Activated CD4-positive, alpha-beta T cell treated with anti-CD3 and anti-CD28 coated beads, Interleukin-2, amount 10 ng/mL, durations not matched to agents 7 days and 5 days (primary cell): ENCODE data around the gene XKR7. TPM values are rescaled to one million over a fixed set of nuclear protein-coding genes. Genes with fewer than 3 reads are reported as not detected.

Source experiments
- CTCF ChIA-PET: fragments of 350-600 bp; sonication (Branson Sonifier 250); formaldehyde crosslinking; loops from one replicate; lab custom pipeline; 2021; ENCODE audit warnings: antibody characterized with exemption; lab: Charles Lee
- POLR2A ChIA-PET: fragments of 350-600 bp; sonication (Branson Sonifier 250); formaldehyde crosslinking; loops from one replicate; lab custom pipeline; 2021; ENCODE audit warnings: antibody characterized with exemption; lab: Charles Lee
- DNase-seq: peaks from one replicate; pipeline ENCODE4 v3.0.0-alpha.2; 2020
- H3K27ac Mint-ChIP-seq: one replicate; pipeline ENCODE4 v1.8.0; 2021; ENCODE audit warnings: mild to moderate bottlenecking, moderate library complexity, mixed read lengths
- H3K27me3 Mint-ChIP-seq: one replicate; pipeline ENCODE4 v1.8.0; 2021; ENCODE audit warnings: mixed read lengths
- H3K36me3 Mint-ChIP-seq: one replicate; pipeline ENCODE4 v1.8.0; 2021; ENCODE audit warnings: low read depth, mixed read lengths
- H3K4me1 Mint-ChIP-seq: one replicate; pipeline ENCODE4 v1.8.0; 2021; ENCODE audit warnings: mixed read lengths
- H3K4me3 Mint-ChIP-seq: one replicate; pipeline ENCODE4 v1.8.0; 2021; ENCODE audit warnings: mild to moderate bottlenecking, moderate library complexity, mixed read lengths
- H3K9me3 Mint-ChIP-seq: one replicate; pipeline ENCODE4 v1.8.0; 2021; ENCODE audit warnings: mixed read lengths
- total RNA-seq, 2 experiments: library from RNA; stranded (reverse); gene quantifications; one replicate each; pipeline ENCODE4 v1.2.3, GENCODE V29; 2021

Gene XKR7
- total RNA-seq, 2 experiments from 2014 or later, result 0.05 TPM; not detected in 1

- no peaks in the 10 kb centered on the region for H3K4me1 Mint-ChIP-seq
- no peak overlapping the region for H3K4me3 Mint-ChIP-seq
- ChIA-PET CTCF (interaction anchor here (0.8 kb wide), 1 partner anchor 201 kb away, joined by 3 read pairs; no protein-coding TSS in a partner anchor), POLR2A (no interaction called here)
- no peak for DNase-seq
- H3K9me3 Mint-ChIP-seq, result no peaks in the 10 kb centered on the region
- peaks cover 25% of the 10 kb centered on the region for H3K27me3 Mint-ChIP-seq
- H3K36me3 Mint-ChIP-seq, result no peaks in the 10 kb centered on the region
- no peak overlapping the region for H3K27ac Mint-ChIP-seq
These were observed 22.8 kb downstream of the XKR7 start for GRCh38 chr20:31990641-31991338.

GRCh38 chr20:31991339-31991705 is 23.4 kb downstream of the XKR7 start:
- H3K27ac Mint-ChIP-seq, result no peak overlapping the region
- POLR2A ChIA-PET, result no interaction called here
- no peak overlapping the region for H3K4me3 Mint-ChIP-seq
- no peaks in the 10 kb centered on the region for H3K9me3 Mint-ChIP-seq
- DNase-seq, result no peak
- no peaks in the 10 kb centered on the region for H3K36me3 Mint-ChIP-seq
- H3K27me3 Mint-ChIP-seq, result peaks cover 29% of the 10 kb centered on the region
- CTCF ChIA-PET, result interaction anchor here (0.8 kb wide), 1 partner anchor 202 kb away, joined by 3 read pairs; no protein-coding TSS in a partner anchor
- H3K4me1 Mint-ChIP-seq, result no peaks in the 10 kb centered on the region

GRCh38 chr20:31992086-31992485 is 24.1 kb downstream of the XKR7 start:
- H3K36me3 Mint-ChIP-seq, result no peaks in the 10 kb centered on the region
- H3K27me3 Mint-ChIP-seq, result peaks cover 29% of the 10 kb centered on the region
- H3K27ac Mint-ChIP-seq, result no peak overlapping the region
- no peak overlapping the region for H3K4me3 Mint-ChIP-seq
- no peak for DNase-seq
- H3K9me3 Mint-ChIP-seq, result no peaks in the 10 kb centered on the region
- ChIA-PET CTCF (interaction anchor here (1.2 kb wide), 1 partner anchor 16 kb away, joined by 5 read pairs; no protein-coding TSS in a partner anchor), POLR2A (no interaction called here)
- no peaks in the 10 kb centered on the region for H3K4me1 Mint-ChIP-seq

DNA sequence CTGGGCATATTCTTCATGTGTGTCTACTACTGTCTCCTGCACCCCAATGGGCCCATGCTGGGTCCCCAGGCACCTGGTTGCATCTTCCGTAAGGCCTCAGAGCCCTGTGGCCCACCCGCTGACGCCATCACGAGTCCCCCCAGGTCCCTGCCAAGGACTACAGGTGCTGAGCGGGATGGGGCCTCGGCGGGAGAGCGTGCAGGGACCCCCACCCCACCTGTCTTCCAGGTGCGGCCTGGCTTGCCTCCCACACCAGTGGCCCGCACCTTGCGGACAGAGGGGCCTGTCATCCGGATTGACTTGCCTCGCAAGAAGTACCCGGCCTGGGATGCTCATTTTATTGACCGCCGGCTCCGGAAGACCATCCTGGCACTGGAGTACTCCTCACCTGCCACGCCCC is 29.0 kb downstream of the XKR7 start:
- Mint-ChIP-seq H3K4me1 (no peaks in the 10 kb centered on the region), H3K4me3 (no peak overlapping the region), H3K27me3 (peaks cover 29% of the 10 kb centered on the region), H3K27ac (no peak overlapping the region), H3K36me3 (no peaks in the 10 kb centered on the region), H3K9me3 (no peaks in the 10 kb centered on the region)
- POLR2A ChIA-PET, result no interaction called here
- CTCF ChIA-PET, result interaction anchor here (1.3 kb wide), 1 partner anchor 35 kb away, joined by 5 read pairs; no protein-coding TSS in a partner anchor
- DNase-seq, result no peak

DNA sequence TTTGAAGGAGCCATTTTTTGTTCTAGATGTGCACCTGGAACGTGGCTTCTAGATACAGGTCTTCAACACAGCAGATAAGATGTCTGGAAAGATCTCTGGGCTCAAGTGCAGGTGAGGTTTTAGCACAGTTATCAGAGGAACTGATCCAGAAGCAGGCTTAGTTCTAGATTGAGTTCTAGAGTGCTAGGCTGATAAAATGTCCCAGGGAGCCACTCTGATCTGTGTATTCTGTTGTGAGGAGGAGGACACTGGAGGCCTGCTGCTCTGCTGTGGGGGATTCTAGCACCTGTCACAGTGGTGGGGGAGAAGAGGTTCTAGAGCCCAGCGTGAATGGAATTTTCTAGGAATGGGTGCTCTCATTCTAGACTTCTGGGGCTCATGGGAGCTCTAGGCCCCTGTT is 30.3 kb downstream of the XKR7 start:
- Mint-ChIP-seq H3K4me3 (no peak overlapping the region), H3K27me3 (peaks cover 25% of the 10 kb centered on the region), H3K9me3 (no peaks in the 10 kb centered on the region), H3K36me3 (no peaks in the 10 kb centered on the region), H3K4me1 (no peaks in the 10 kb centered on the region), H3K27ac (no peak overlapping the region)
- ChIA-PET POLR2A (no interaction called here), CTCF (no interaction called here)
- DNase-seq, result no peak

GRCh38 chr20:32003325-32003724 is 35.4 kb downstream of the XKR7 start:
- no peaks in the 10 kb centered on the region for H3K9me3 Mint-ChIP-seq
- no peak for DNase-seq
- H3K4me1 Mint-ChIP-seq, result peaks cover 7% of the 10 kb centered on the region
- POLR2A ChIA-PET, result no interaction called here
- H3K27me3 Mint-ChIP-seq, result peaks cover 2% of the 10 kb centered on the region
- H3K36me3 Mint-ChIP-seq, result no peaks in the 10 kb centered on the region
- CTCF ChIA-PET, result no interaction called here
- H3K4me3 Mint-ChIP-seq, result no peak overlapping the region
- H3K27ac Mint-ChIP-seq, result no peak overlapping the region

DNA sequence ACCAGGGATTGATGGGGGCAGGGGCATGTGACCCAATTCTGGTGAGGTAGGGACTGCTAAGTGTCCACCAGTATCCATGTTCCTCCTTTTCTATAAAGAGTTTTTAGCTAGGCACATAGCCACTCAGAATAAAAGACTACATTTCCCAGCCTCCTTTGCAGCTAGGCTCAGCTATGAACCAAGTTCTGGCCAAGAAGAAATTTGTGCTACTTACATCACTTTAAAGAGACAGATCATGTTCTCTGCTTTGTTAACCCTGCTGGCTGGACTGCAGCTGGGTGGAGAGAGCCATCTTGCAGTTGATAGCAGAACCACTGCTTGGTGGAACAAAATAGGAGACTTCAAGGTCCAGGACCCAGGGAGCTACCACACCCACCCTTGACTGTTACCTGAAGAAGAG is 37.0 kb downstream of the XKR7 start:
- H3K4me3 Mint-ChIP-seq, result no peak overlapping the region
- H3K4me1 Mint-ChIP-seq, result peaks cover 10% of the 10 kb centered on the region
- POLR2A ChIA-PET, result no interaction called here
- no peaks in the 10 kb centered on the region for H3K36me3 Mint-ChIP-seq
- no peaks in the 10 kb centered on the region for H3K9me3 Mint-ChIP-seq
- H3K27ac Mint-ChIP-seq, result no peak overlapping the region
- H3K27me3 Mint-ChIP-seq, result peaks cover 6% of the 10 kb centered on the region
- CTCF ChIA-PET, result no interaction called here
- no peak for DNase-seq

DNA sequence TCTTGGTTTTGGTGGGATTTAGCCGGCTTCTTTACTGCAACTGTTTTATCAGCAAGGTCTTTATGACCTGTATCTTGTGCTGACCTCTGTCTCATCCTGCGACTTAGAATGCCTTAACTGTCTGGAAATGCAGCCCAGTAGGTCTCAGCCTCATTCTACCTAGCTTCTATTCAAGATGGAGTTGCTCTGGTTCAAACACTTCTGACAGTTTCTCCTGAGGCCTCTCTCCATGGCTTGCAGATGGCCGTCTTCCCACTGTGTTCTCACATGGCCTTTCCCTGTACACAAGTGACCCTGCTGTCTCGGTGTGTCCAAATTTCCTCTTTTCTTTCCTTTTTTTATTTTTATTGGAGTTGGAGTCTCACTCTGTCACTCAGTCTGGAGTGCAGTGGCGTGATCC is 38.1 kb downstream of the XKR7 start:
- Mint-ChIP-seq H3K27ac (no peak overlapping the region), H3K9me3 (no peaks in the 10 kb centered on the region), H3K27me3 (peaks cover 6% of the 10 kb centered on the region), H3K36me3 (no peaks in the 10 kb centered on the region), H3K4me1 (peaks cover 10% of the 10 kb centered on the region), H3K4me3 (no peak overlapping the region)
- DNase-seq, result no peak
- ChIA-PET CTCF (no interaction called here), POLR2A (interaction anchor here (0.6 kb wide), 1 partner anchor 42 kb away, joined by 4 read pairs; no protein-coding TSS in a partner anchor)

DNA sequence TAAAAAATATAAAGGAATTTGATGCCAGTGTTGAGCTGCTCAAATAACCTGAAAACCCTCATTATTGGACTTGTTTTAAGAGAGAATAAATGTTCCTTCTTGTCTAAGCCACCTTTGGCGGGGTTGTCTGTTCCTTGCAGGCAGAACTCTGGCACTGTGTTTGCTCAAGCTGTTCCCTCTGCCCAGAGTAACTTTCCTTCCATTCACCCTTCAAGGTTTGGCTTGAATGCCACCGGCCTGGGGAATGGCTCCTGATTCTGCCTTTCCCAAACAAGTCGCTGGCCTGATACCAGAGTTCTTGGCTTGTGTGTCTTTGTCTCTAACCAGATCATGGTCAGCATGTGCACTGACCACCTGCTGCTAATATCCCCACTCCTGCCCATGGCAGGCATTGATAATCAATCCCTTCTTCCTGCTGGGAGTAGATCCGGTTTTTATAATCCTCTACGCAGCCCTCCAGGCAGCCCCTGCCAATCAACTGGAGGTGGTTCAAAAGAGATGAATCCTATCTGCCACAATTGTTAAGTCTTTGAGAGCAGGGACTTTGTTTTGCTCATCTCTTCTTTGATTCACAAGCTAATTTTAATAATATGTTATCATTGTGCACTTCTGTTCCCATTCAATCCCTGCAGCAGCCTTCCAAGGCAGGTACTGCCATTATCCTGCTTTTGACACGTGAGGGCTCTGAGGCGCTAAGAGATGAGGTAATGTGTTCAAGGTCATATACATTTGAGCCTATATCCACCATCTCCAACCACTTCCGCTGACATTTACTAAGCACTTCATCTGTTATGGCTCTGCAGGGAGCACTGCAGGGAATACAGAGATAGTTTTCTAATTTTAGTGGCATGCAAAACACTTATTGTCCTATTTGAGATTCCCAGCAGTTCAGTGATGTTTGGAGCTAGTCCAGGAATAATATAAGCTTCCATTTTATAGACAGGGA is 39.2 kb downstream of the XKR7 start:
- POLR2A ChIA-PET, result no interaction called here
- peaks cover 10% of the 10 kb centered on the region for H3K4me1 Mint-ChIP-seq

GRCh38 chr20:32007787-32008616 is 40.1 kb downstream of the XKR7 start:
- no peak overlapping the region for H3K4me3 Mint-ChIP-seq
- H3K36me3 Mint-ChIP-seq, result no peaks in the 10 kb centered on the region
- H3K27ac Mint-ChIP-seq, result no peak overlapping the region
- no peaks in the 10 kb centered on the region for H3K9me3 Mint-ChIP-seq
- H3K4me1 Mint-ChIP-seq, result peaks cover 10% of the 10 kb centered on the region
- no peak for DNase-seq
- peaks cover 6% of the 10 kb centered on the region for H3K27me3 Mint-ChIP-seq
- ChIA-PET CTCF (interaction anchor here (0.8 to 1.8 kb wide), 2 partner anchors 15 to 22 kb away, joined by 3 to 5 read pairs; no protein-coding TSS in a partner anchor), POLR2A (no interaction called here)

More for the DNA sequence above, 39.2 kb downstream of the XKR7 start:
- no peak for DNase-seq
- CTCF ChIA-PET, result interaction anchor here (1.8 kb wide), 1 partner anchor 15 kb away, joined by 5 read pairs; no protein-coding TSS in a partner anchor
- Mint-ChIP-seq H3K4me3 (no peak overlapping the region), H3K27me3 (peaks cover 6% of the 10 kb centered on the region), H3K27ac (no peak overlapping the region), H3K36me3 (no peaks in the 10 kb centered on the region), H3K9me3 (no peaks in the 10 kb centered on the region)

GRCh38 chr20:32009564-32009963 is 41.6 kb downstream of the XKR7 start:
- CTCF ChIA-PET, result no interaction called here

GRCh38 chr20:32010101-32010500 is 42.1 kb downstream of the XKR7 start, which contains the start of gene CCM2L:
Gene CCM2L (plus strand): TSS chr20:32010438. CDS start chr20:32010455, 17 bp downstream.
- POLR2A ChIA-PET, result no interaction called here
- CTCF ChIA-PET, result no interaction called here
- no peak within 1 kb of the TSS for H3K27ac Mint-ChIP-seq

More at GRCh38 chr20:32009564-32009963, 41.6 kb downstream of the XKR7 start:
- Mint-ChIP-seq H3K4me1 (peaks cover 10% of the 10 kb centered on the region), H3K27me3 (peaks cover 10% of the 10 kb centered on the region), H3K36me3 (no peaks in the 10 kb centered on the region), H3K9me3 (no peaks in the 10 kb centered on the region), H3K27ac (no peak overlapping the region), H3K4me3 (no peak overlapping the region)
- POLR2A ChIA-PET, result no interaction called here
- DNase-seq, result no peak

More at GRCh38 chr20:32010101-32010500, 42.1 kb downstream of the XKR7 start, which contains the start of gene CCM2L:
- H3K36me3 Mint-ChIP-seq, result no peaks in the 10 kb centered on the region
- H3K4me1 Mint-ChIP-seq, result peaks cover 10% of the 10 kb centered on the region
- no peaks in the 10 kb centered on the region for H3K9me3 Mint-ChIP-seq
- no peak for DNase-seq
- no peak within 1 kb of the TSS for H3K4me3 Mint-ChIP-seq
- peaks cover 16% of the 10 kb centered on the region for H3K27me3 Mint-ChIP-seq
